Fibroblast of peridontal ligament (primary cell): ENCODE results near the gene CLCF1.
A peak's percentile ranks its signal among the peaks of the same experiment; 100 is the strongest.

Source experiments
- DNase-seq: peaks from one replicate; pipeline ENCODE4 v3.0.0-alpha.2; 2010; ENCODE audit errors: extremely low read depth

The CLCF1 gene

GRCh38 chr11:67395555-67396258, 22.3 kb upstream of the CLCF1 start:
- DNase-seq = no peak

- no peak for DNase-seq
Observed at GRCh38 chr11:67393990-67394389, 20.6 kb upstream of the CLCF1 start.

GRCh38 chr11:67393437-67393836, 20.0 kb upstream of the CLCF1 start:
- DNase-seq = no peak

- DNase-seq = no peak
Observed at GRCh38 chr11:67392183-67392715, 18.9 kb upstream of the CLCF1 start.

GRCh38 chr11:67391304-67392182, 18.1 kb upstream of the CLCF1 start, which contains the start of gene RAD9A:
RAD9A (plus strand) TSS chr11:67391986; CDS start chr11:67392045, 59 bp downstream.
- peak; percentile 87 for DNase-seq

GRCh38 chr11:67390947-67391303, 17.5 kb upstream of the CLCF1 start:
- no peak for DNase-seq

GRCh38 chr11:67389477-67389876, 16.1 kb upstream of the CLCF1 start:
- DNase-seq = no peak

- no peak for DNase-seq
Observed at GRCh38 chr11:67387518-67387917, 14.1 kb upstream of the CLCF1 start.

GRCh38 chr11:67387069-67387468, 13.7 kb upstream of the CLCF1 start:
- no peak for DNase-seq

- DNase-seq = peak; percentile 65
Observed at GRCh38 chr11:67384851-67385366, 11.5 kb upstream of the CLCF1 start.

- DNase-seq = peak; percentile 79
Observed at GRCh38 chr11:67382276-67383136, 9.1 kb upstream of the CLCF1 start.

- no peak for DNase-seq
Observed at GRCh38 chr11:67381244-67381972, 8.0 kb upstream of the CLCF1 start.

GRCh38 chr11:67379061-67380058, 6.0 kb upstream of the CLCF1 start:
- DNase-seq = no peak

- DNase-seq = no peak
Observed at GRCh38 chr11:67378544-67378943, 5.1 kb upstream of the CLCF1 start.

- DNase-seq = no peak
Observed at GRCh38 chr11:67376873-67377808, 3.7 kb upstream of the CLCF1 start.

GRCh38 chr11:67376063-67376820, 2.8 kb upstream of the CLCF1 start:
- no peak for DNase-seq

GRCh38 chr11:67375320-67376055, 2.1 kb upstream of the CLCF1 start:
- no peak for DNase-seq
